Esophagus squamous epithelium (tissue), 4 donors: Measurements from ENCODE around the gene GNB3.

Experiments
- CTCF ChIP-seq, 6 experiments: fragments of 450-650 bp in 4 of 6; fragments of 200-600 bp in 2 of 6; sonication (generic) in 2 of 6; IDR thresholded peaks; one replicate each; pipeline ENCODE4 v1.5.1; 2016 to 2019; ENCODE audit warnings: antibody characterized with exemption in 6 of 6, mild to moderate bottlenecking in 4 of 6, moderate library complexity in 4 of 6
- POLR2A ChIP-seq, 4 donors: fragments of 450-650 bp; IDR thresholded peaks; one replicate each; pipeline ENCODE4 v1.6.1; 2017; ENCODE audit warnings: antibody characterized with exemption in 4 of 4, mild to moderate bottlenecking in 4 of 4, moderate library complexity in 3 of 4

GRCh38 chr12:6839482-6840201 lies 1.1 kb upstream of the GNB3 start:
- TF ChIP-seq CTCF (IDR thresholded peaks at IDR 0.05) = no peak
- no peak for TF ChIP-seq POLR2A (IDR thresholded peaks at IDR 0.05)
